CD4-positive, alpha-beta T cell treated with Interleukin-4 for 4 hours (primary cell): ENCODE measurements around the gene SEPTIN10.

ENCODE experiments used
- DNase-seq: peaks from one replicate; pipeline ENCODE4 v3.0.0-alpha.2; 2020

The SEPTIN10 gene

DNA sequence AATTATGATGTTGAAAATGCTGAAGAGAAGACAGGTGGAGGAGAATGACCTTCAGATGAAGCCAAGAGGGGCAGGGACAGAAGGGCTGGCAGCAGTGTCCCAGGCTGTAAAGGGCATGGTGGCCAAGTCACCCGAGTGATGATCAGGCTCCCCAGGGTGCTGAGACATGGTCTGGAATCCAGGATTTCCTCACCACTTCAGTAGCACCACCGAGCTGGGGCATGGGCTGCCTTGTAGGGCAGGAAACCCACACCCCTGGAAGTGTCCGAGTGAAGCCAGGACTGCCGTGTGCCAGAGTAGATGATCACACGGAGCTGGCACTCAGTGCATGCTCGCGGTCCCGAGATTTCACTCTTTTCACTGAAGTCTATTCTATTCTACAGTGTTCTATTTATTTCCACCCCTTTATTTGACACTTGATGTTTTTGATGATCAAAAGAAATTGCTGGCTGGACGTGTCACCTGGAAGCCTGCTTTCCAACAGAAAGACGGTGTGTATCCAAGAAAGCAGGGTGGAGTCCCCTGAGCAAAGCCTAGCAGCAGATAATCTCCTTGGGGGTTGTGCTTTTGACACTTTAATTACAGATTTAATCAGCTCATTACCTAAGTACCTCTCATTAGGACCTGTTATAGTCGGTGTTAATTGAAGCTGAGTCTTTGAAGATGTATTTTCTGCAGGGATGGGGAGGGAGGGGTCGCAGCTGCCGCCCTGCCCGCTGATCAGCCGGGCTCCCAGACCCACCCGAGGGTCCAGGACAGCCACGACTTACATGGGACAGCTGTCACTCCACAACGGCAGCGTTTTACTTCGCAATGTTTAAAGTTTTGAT lies 92.3 kb downstream of the SEPTIN10 start:
- DNase-seq = no peak

DNA sequence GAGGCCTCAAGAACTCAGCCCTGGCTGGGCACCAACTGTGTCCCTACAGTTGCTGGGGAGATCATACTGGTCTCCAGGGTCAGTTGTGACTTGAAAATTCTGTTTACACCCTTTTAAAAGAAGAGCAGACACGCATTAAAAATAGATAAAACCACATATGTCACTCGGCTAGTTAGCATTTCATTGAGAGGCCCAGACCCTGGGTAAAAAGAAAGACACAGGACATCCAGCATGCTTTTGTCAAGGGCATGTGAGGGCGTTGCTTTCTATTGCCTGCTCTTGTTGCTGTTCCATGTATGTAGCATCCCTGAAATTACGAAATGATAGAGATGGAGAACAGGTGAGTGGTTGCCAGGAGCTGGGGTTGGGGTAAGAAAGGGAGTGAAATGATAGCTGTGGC lies 94.3 kb downstream of the SEPTIN10 start:
- DNase-seq = no peak

DNA sequence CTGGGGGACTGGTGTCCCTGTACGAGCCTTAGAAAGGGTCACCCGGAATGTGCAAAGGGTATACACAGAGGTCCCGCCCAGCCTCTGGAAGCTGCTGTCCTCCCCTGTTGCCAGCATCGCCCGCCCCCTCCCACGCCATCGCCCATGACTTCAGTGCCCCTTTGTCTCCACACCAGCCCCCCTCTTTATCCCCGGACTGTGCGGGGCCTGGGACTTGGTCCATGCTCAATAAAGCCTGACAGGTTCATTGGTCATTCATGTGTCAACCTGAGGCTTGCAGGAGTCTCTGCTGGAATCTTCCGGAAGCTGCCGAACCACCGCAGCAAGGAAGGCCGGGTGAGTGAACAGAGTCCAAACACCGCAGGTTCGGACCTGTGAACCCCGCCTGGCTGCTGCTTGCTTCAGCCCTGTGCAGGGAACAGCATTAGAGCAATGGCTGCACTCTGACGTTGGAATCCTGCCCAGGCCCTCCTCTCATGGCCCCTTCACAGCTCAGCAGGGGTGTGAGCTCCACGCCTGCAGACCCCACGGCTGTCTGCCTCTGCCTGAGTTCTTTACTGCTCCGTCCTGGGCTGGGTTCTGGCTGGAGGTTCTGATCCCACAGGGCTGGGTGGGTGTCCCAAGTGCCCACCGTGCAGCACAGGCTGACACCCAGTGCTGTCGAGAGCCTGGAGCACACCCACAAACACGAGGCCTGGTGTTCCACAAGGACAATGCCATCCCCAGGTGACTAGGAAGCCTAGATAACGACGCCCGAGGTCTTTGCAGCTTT lies 96.5 kb downstream of the SEPTIN10 start:
- no peak for DNase-seq

DNA sequence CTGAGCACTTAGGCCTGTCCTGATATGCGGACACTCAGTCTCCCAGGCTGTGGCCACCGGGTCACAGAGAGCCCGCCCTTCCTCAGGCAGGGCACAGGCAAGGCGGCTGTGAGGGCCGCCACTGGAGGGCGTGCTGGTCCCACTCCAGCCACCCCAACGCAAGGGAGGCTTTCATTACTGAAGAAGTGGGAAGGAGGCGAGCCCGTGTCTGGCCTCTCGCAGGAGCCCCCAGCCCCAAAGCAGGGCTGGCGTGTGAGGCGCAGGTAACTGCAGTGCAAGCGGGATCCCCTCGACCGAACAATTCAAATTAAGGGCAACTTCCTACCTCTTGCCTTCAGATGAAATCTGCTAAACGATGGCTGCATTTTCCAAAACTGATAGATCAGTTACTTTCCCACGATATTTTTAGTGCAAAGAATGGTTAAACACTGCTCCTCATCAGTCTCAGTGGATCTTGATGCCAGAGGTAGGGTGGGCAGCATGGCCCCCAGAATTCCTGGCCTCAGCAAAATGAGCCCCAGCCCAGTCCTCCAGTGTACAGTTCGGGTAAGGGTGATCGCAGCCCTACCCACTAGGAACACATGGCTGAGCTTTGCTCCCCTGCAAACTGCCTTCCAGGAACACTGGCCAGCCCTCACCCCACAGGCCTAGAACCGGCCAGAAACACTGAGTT lies 97.2 kb downstream of the SEPTIN10 start:
- DNase-seq = no peak

DNA sequence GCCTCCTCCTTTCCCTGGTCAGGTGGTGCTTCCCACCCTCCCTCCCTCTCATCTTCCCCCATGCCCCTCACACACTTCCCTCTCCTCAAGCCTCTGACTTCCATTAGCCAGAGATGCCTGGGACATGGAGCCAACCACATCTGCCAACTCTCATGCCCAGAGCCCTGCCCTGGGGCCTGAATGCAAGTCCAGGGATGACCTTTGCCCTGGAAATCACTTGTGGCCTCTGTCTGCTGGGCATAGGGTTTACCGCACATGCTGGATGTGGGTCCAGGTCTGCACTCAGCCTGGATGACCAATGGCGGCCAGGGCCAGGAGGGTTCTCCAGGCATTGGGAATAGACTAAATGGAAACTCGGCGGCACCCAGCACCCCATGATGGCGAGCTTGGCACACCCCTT lies 98.9 kb downstream of the SEPTIN10 start:
- no peak for DNase-seq

DNA sequence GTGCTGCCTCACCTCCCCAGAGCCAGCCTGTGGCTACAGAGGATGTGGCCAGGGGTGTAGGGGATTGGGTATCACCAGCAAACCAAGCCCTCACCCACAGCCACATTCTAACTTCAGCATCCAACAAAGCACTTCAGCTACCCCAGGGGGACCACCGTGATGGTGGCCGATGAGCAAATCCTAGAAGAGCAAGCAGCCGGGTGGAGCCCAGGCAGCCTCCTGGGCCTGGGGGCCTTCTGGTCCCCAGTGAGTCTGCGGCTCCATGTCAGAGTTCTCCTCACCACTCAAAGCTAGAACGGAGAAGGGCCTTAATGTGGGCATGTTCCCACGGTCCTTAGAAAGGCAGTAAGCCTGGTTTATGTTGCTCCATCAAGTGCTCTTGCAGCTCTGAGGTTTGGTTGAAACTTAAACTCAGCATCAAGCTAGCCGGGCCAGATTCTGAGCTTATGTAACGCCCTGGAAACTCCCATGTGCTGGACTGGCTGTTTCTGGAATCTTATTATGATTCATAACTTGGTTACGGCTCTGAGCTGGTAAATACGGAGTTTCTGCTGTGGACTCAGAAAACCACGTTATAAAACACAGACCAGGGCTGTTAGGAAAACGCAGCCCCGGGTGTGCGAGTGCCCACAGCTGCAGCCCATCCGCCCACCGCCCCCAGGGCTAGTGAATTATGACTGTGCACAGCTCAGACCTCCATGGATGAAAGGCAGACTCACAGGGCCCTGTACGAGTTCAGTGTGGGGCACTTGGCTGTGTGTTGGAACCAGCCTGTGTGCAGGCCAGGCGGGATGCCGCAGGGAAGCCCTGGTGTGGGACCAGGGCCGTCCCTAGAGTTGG lies 99.8 kb downstream of the SEPTIN10 start:
- DNase-seq = no peak

DNA sequence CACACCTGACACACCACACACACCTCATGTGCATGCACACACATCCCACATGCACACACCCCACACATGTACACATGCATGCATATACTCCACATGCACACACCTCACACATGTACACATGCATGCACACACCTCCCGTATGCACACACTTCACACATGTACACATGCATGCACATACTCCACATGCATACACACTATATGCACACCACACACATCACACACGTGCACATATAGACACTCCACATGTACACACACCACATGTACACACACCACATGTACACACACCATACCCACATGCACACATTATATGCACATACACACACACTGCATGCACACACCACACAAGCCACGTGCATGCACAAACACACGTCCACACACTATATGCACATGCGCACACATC lies 100.5 kb downstream of the SEPTIN10 start:
- no peak for DNase-seq

DNA sequence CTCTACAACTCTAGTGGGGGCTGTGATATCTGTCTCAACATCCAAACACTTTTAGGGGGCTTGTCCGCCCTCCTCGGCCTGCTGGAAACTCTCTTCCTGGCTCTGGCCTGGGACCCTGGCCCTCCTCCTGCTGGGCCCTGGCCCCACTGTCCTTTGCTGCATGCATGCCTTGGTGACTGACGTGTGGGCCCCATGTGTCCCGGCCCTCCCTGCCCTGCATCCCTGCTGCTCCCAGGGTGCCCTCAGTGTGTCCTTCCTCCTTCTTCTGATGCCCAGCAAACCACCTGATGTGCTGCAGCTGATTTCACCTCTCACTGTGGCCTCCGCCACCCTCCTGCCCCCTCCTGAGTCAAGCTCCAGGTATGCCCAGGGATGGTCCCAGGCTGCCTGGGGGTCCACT lies 101.7 kb downstream of the SEPTIN10 start:
- DNase-seq = no peak

DNA sequence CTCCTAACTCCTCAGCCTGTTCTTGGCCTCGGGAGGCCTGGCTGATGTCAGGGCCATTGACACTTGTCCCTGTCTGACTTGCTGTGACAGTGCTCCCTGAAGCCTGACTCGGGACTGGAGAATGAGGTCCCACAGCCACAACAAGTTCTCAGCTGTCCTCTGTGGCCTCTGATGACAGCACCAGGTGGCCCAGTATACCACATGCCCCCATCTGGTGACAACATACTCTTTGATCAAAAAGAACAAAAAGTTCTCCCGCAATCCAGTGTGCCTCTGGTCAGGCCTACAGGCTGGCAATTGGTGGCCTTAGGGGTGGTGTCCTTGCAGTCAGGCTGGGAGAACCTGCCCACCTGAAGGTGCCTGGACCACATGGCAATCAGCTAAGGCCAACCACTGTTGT lies 102.6 kb downstream of the SEPTIN10 start:
- no peak for DNase-seq

DNA sequence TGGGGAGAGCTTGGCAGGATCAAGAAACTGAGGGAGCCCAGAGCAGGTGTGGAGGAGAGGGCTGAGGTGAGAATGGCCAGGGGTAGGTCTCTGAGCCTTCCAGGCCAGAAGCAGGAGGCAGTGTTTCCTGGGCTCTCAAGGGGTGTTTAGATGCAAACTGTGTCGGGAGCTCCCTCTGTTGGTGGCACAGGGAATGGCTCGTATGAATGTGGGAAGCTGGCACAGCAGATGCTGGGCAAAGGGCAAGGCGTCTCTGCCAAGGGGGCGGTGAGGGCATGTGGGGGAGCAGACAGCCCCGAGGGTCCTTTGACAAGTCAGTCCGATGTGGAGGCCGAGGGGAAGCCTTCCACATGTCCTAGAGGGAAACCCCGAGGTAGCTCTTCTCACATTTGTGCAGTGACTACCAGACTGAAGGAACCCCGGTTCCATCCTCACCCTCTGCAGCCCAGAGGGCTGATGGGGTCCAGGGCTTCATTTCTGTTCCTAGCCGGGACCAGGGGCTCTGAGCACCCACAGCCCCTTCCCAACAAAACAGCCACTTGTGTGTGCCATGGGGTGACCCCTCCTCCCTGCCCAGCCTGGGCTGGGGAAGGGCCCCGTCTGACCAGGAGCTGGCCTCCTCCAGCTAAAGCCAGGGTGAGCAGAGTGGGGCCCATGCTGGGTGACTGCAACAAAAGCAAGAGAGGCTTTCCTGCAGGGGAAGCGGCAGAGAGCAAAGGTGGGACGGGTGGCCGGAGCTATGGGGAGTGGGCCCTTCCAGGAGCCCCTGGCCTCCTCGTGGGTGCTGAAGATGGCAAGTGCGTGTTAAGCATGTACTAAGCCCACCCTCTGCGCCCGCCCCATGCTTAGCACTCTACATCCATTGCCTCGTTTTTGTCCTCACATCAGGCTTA lies 103.4 kb downstream of the SEPTIN10 start:
- peak; percentile 60 for DNase-seq

DNA sequence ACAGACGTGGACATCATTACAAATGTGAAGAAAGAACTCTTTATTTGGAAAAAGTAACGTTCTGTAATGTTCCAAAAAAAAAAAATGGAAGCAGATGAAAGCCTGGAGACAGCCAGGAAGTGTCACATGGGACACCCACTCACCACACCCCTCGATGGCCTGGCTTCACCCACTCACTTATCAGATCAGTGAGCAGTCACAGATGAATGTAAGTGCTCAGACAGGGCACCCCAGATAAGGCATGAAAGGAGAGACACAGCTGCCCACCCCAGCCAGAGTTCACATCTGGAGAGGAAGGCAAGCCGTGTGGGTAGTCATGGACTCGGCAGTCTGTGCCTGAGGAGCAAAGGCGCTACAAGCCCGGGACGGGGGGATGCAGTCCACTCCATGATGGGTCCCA lies 105.2 kb downstream of the SEPTIN10 start:
- DNase-seq = no peak

DNA sequence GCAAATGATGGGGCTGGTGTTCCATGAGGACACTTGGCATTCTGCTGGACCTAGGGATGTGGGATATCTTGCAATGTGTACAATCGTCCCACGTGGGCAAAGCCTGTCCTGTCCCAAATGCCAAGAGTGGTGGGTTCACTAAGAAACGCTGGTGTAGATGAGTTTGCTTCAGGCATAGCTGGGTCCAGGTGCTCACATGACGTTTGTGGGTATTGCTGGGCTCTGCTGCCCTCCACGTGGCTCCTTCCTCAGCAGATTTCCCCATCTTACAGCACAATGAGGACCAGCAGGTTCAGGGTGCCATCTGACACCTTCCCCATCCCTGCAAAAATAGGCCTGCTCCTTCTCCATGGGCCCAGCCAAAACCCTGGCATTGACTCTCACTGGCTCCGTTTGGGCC lies 105.9 kb downstream of the SEPTIN10 start:
- no peak for DNase-seq

DNA sequence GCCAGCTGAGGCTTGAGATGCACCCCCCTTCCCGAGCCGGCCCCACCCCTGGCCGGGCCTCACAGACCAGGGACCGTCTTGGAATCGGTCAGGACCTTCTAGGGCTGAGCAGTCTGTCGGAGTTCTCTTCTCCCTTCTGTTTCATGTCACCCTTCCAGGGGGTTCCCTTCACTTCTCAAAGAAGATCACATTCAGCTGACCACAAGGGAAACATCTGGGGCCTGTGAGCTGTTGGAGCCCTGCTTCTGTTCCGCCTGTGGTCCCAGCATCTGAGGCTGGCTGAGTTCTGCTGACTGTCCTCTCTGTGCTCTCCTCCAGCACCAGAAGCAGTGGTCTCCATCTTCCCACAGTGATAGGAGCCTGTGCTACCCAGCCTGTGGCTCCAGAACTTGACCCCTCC lies 106.5 kb downstream of the SEPTIN10 start:
- no peak for DNase-seq

DNA sequence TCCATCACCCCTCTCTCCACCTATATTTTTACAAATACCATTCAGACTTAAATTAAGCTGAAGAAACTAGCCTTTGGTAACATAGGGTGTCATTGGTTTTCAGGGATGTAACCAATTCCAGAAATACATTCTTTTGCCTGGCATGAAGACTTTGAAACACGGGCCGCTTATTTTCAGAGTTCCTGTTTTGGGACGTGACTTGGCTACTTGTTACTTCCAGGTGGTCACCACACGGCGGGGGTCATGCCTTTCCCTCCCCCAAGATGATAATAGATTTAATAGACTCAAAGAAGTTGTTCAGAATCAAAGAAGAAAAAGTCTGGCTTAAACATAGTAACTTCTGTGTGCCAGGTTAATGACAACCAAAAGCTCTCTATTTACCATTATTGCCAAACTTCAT lies 110.6 kb downstream of the SEPTIN10 start:
- DNase-seq = no peak

DNA sequence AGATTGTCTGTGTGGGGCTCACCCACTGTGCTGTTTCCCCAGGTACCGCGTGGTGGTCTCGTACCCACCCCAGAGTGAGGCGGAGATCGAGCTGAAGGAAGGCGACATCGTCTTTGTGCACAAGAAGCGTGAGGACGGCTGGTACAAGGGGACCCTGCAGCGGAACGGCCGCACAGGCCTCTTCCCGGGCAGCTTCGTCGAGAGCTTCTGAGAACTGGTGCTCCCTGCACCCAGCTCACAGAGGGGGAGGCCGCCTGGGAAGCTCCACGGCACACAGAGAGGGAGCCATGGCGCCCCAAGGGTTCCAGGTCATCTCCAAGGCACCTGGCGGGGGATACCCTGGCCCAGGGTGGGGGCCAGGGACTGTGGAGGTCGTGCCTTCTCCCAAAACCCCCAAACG lies 112.3 kb downstream of the SEPTIN10 start:
- DNase-seq = no peak

DNA sequence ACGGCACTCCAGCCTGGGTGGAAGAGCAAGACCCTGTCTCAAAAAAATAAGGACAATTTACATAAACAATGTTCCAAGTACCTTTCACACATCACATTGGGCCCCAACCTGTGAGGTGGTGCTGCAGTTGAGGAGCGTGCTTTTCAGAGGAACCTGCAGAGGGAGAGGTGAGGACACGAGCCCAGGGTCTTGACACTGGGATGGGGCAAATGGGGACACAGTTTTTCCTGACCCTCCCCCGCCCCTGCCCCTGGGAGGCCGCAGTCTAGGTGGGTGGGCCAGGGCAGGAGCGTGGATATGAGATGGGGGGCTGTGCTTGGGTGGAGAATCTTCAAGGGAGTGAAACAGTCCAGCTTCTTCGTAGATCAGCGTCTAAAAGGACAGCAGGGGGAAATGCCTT lies 112.9 kb downstream of the SEPTIN10 start:
- DNase-seq = no peak

DNA sequence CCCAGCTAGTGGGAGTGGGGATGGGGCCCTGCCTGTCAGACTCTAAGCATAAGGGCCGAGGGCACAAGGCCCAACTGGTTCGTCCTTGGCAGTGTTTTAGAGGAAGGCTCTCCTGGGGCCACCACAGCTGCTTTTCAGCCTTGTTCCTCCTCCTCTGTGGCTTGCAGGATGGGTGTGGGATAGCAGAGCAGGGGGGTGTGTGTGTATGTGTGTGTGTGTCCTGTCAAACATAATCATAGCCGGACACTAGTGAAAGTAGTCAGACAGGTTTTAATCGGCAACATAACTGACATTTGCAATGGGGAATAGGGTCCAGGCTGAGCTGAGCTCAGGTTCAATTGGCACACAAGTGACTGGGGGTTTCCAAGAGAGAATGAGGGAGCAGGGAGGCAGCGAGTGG lies 114.2 kb downstream of the SEPTIN10 start:
- DNase-seq = no peak

DNA sequence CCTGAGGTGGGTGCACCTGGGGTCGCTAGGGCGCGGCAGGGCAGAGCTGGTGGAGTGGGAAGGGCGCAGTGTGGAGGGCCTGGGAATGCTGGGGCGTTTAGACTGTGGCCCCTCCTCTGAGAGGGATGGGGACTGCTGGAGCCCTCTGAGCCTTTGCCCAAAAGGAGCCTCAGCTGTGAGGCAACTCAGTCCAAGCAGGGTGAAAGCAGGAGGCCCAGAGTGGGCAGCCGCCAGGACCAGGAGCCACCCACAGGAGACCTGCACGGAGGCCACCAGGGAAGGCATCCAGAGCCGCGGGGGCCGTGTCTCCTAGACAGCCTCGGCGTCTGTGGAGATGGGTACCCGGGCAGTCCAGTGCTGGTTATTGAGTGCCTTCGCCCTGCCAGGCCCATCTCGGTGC lies 114.9 kb downstream of the SEPTIN10 start:
- DNase-seq = no peak

DNA sequence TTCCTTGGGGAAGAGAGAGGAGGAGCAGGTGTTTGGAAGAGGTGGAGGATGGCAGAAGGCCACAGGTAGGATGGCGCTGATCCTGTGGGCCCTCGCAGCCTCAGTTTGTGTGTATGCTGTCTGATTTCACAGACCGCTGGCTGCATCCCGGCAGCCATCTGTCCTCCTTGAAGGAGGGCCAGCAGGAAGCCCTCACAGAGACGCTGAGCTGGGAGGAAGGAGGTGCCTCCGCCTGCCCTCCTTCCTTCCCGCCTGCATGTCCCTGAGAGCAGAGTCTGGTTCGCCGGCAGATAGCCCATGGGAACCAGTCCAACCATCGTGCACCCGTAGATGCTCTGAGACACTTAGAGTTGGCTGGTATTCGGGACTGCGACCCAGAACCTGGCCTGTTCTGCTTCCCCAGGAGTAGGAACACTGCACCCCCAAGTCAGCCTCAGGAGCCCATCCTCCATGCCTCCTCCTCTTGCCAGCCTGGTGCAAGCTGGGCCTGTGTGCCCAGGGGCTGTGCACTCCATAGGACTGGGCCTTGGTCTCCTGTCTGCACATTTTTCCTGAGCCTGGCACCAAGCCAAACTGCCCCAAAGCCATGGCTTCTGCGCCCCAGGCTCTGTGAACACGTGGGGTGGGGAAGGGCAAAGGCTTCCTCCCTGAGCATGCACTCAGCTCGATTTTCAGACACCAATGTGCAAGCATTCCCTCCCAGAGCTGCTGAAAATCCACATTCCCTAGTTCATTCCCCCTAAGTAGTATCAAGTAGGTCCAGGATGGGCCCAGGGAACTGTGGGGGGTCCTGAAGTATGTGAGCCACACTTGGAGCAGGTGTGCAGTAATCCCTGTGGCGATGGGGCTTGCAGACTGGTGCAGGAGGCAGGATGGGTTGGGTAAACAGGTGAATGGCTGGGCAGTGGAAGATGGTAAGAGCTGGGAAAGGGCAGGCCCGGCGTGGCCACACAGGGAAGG lies 115.6 kb downstream of the SEPTIN10 start:
- no peak for DNase-seq

DNA sequence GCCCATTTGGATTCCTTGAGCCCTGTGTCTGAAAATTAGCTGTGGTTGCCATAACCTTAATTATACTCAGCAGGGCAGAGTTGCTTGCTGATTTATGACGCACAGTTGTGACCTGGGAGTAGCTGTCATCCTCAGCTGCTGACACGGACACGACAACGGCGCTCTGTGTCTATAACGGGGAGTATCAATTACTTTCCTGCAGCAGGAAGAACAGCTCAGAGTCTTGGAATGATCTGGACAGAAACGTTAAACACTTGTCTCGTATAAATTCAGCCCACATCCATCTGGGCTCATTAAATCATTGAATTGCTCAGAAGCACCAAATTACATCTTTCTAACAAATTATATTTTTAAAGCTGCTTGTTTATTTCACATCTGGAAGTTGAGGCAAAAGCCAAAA lies 116.3 kb downstream of the SEPTIN10 start:
- no peak for DNase-seq

DNA sequence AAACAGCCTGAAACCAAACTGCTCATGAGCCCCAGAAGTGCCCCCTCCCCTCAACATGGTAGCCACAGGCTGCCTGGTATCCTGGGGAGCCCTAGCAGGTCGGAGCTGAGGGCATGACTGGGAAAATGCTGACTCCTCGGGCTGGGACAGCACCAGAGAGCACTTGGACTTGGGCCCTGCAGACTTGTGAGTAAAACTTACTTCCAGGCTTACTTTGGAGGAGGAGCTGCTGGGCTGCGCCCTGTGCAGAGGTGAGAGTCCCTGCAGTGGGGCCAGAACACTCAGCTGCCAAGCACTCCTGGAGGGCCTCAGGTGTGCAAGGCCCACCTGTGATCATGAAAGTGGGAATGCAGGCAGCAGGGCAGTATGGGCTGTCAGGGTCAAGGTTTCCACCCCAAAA lies 119.4 kb downstream of the SEPTIN10 start:
- no peak for DNase-seq
